Measurements from ENCODE around the gene PTPN1. TPM values are rescaled to one million over a fixed set of nuclear protein-coding genes. Genes with fewer than 3 reads are reported as not detected.

PTPN1 gene
- polyA plus RNA-seq, 1 of the 3 experiments (the other 2 are of a cell fraction) = 23.6 TPM

GRCh38 chr20:50516180-50516934 is 6.2 kb downstream of the PTPN1 start:
- Histone ChIP-seq H3K4me2 (no peak overlapping the region), H3K9me3 (no peaks in the 10 kb centered on the region), H3K27ac (ENCODE audit: low read depth in 2 of 2, low read length in 1 of 2) (no peak overlapping the region), H3K27me3 (ENCODE audit: insufficient read depth) (no peaks in the 10 kb centered on the region), H3K79me2 (ENCODE audit: insufficient read depth) (peaks cover 100% of the 10 kb centered on the region), H4K20me1 (ENCODE audit: insufficient read depth) (peaks cover 73% of the 10 kb centered on the region), H3K4me3 (ENCODE audit: low read depth in 2 of 2, low read length in 1 of 2) (no peak overlapping the region), H3K9me2 (no peaks in the 10 kb centered on the region), H2AFZ (ENCODE audit: low read depth) (no peak overlapping the region), H3K4me1 (ENCODE audit: control insufficient read depth in 1 of 2, insufficient read depth in 2 of 2, low read depth in 1 of 2, low read length in 1 of 2) (peaks cover 14 to 70% of the 10 kb centered on the region in 2 experiments), H3F3A (replicated peaks; ENCODE audit: insufficient read depth) (peaks cover 15% of the 10 kb centered on the region), H3K9ac (no peak overlapping the region), H3K36me3 (replicated peaks in 1 of 2; ENCODE audit: control insufficient read depth in 1 of 2, insufficient read depth in 2 of 2, low read length in 1 of 2) (no peaks in the 10 kb centered on the region)
- WGBS (ENCODE audit: low lambda C conversion rate) = 96% methylated on average over 5 of the region's 5 CpGs
- TF ChIP-seq TAF1 (IDR thresholded peaks at IDR 0.05; ENCODE audit: borderline replicate concordance, low read depth, low read length) = no peak
- no peak for TF ChIP-seq EP300 (IDR thresholded peaks at IDR 0.05; ENCODE audit: borderline replicate concordance in 1 of 2, low read depth in 1 of 2, low read length in 1 of 2)
- no peak for TF ChIP-seq SIN3A (IDR thresholded peaks at IDR 0.05; ENCODE audit: borderline replicate concordance, low read depth, low read length)
- no peak for TF ChIP-seq NRF1 (IDR thresholded peaks at IDR 0.05; ENCODE audit: low read depth, low read length)
- CTCF ChIA-PET = interaction anchor here (1.0 to 1.5 kb wide), 4 partner anchors 9 to 72 kb away, joined by 3 to 4 read pairs (median 4); no protein-coding TSS in a partner anchor
- DNase-seq = no peak
- POLR2A ChIA-PET = no interaction called here

- 97% methylated on average over 7 of the region's 7 CpGs for WGBS (ENCODE audit: low lambda C conversion rate)
- Histone ChIP-seq H3F3A (replicated peaks; ENCODE audit: insufficient read depth) (peaks cover 15% of the 10 kb centered on the region), H3K4me2 (peak overlapping the region; percentile 30; the same call in 1 of the 2 replicates), H4K20me1 (ENCODE audit: insufficient read depth) (peaks cover 73% of the 10 kb centered on the region), H3K4me1 (ENCODE audit: control insufficient read depth in 1 of 2, insufficient read depth in 2 of 2, low read depth in 1 of 2, low read length in 1 of 2) (peaks cover 9 to 70% of the 10 kb centered on the region in 2 experiments), H3K27me3 (ENCODE audit: insufficient read depth) (no peaks in the 10 kb centered on the region), H3K9me3 (no peaks in the 10 kb centered on the region), H3K4me3 (ENCODE audit: low read depth in 2 of 2, low read length in 1 of 2) (no peak overlapping the region), H3K79me2 (ENCODE audit: insufficient read depth) (peaks cover 100% of the 10 kb centered on the region), H3K36me3 (replicated peaks in 1 of 2; ENCODE audit: control insufficient read depth in 1 of 2, insufficient read depth in 2 of 2, low read length in 1 of 2) (no peaks in the 10 kb centered on the region), H3K9ac (no peak overlapping the region), H3K9me2 (no peaks in the 10 kb centered on the region), H2AFZ (ENCODE audit: low read depth) (no peak overlapping the region), H3K27ac (ENCODE audit: low read depth in 2 of 2, low read length in 1 of 2) (0 out of 4 replicates have a peak overlapping the region, but pooled peaks of 1 of the 2 experiments have one; percentile 38)
- ChIA-PET CTCF (interaction anchor here (1.0 to 1.4 kb wide), 2 partner anchors 9 to 62 kb away, joined by 3 to 4 read pairs; no protein-coding TSS in a partner anchor), POLR2A (no interaction called here)
- DNase-seq = no peak
- TF ChIP-seq CTCF (IDR thresholded peaks at IDR 0.05) (no peak), MAX (IDR thresholded peaks at IDR 0.05; ENCODE audit: low read depth) (no peak), SMC3 (IDR thresholded peaks at IDR 0.05; ENCODE audit: low read depth, low read length) (no peak), TAF1 (IDR thresholded peaks at IDR 0.05; ENCODE audit: borderline replicate concordance, low read depth, low read length) (no peak), MEF2A (IDR thresholded peaks at IDR 0.05; ENCODE audit: borderline replicate concordance, low read depth) (no peak), TEAD4 (IDR thresholded peaks at IDR 0.05; ENCODE audit: borderline replicate concordance, insufficient read depth) (no peak), ELF1 (IDR thresholded peaks at IDR 0.05) (no peak), CHD2 (IDR thresholded peaks at IDR 0.05; ENCODE audit: low read length, partially characterized antibody) (no peak), FOXM1 (IDR thresholded peaks at IDR 0.05; ENCODE audit: low read depth) (no peak), REST (IDR thresholded peaks at IDR 0.05; ENCODE audit: low read depth, low read length) (no peak), NFIC (IDR thresholded peaks at IDR 0.05; ENCODE audit: borderline replicate concordance) (no peak), YY1 (IDR thresholded peaks at IDR 0.05; ENCODE audit: low read depth) (no peak), EZH2phosphoT487 (IDR thresholded peaks at IDR 0.05; ENCODE audit: borderline replicate concordance, low read depth) (no peak), IRF3 (IDR thresholded peaks at IDR 0.05; ENCODE audit: low read depth, low read length) (no peak)
These were observed 7.0 kb downstream of the PTPN1 start for GRCh38 chr20:50516935-50517816.
